IPS-20b (cell line): ENCODE data around the gene ZFYVE19.
"Not testable (repeated sequence)": the region's sequence is repeated elsewhere in the genome, so short reads cannot be mapped to it uniquely, and the experiment has no call there.

Experiments
- H3K27ac ChIP-seq: one replicate; pipeline ENCODE4 v1.5.1; 2013; ENCODE audit warnings: low read length
- H3K27me3 ChIP-seq: 2 replicates; pipeline ENCODE4 v1.6.1; 2013; ENCODE audit warnings: mild to moderate bottlenecking, low read length, inconsistent platforms; ENCODE audit not compliant: insufficient read depth
- H3K36me3 ChIP-seq: 2 replicates; pipeline ENCODE4 v1.6.1; 2013; ENCODE audit warnings: low read depth, mild to moderate bottlenecking, inconsistent platforms, low read length, moderate library complexity; ENCODE audit not compliant: insufficient read depth
- H3K4me1 ChIP-seq: 2 replicates; pipeline ENCODE4 v1.6.1; 2013; ENCODE audit warnings: mild to moderate bottlenecking, control low read depth, inconsistent platforms, low read length, moderate library complexity; ENCODE audit not compliant: insufficient read depth
- H3K4me3 ChIP-seq: 2 replicates; pipeline ENCODE4 v1.5.1; 2013; ENCODE audit warnings: mild to moderate bottlenecking, low read length, inconsistent platforms
- H3K9ac ChIP-seq: 2 replicates; pipeline ENCODE4 v1.6.1; 2013; ENCODE audit warnings: low read depth, mild to moderate bottlenecking, inconsistent platforms, low read length, moderate library complexity
- H3K9me3 ChIP-seq: 2 replicates; pipeline ENCODE4 v1.6.1; 2013; ENCODE audit warnings: mild to moderate bottlenecking, low read depth, low read length, inconsistent platforms; ENCODE audit not compliant: insufficient read depth

The ZFYVE19 gene

GRCh38 chr15:40855706-40856234, 48.9 kb downstream of the ZFYVE19 start:
- Histone ChIP-seq H3K36me3 (peaks cover 65% of the 10 kb centered on the region), H3K27ac (no peak overlapping the region), H3K27me3 (no peaks in the 10 kb centered on the region), H3K4me3 (no peak overlapping the region), H3K9ac (no peak overlapping the region), H3K9me3 (no peaks in the 10 kb centered on the region), H3K4me1 (no peaks in the 10 kb centered on the region)

GRCh38 chr15:40856746-40857145, 49.9 kb downstream of the ZFYVE19 start:
- Histone ChIP-seq H3K4me1 (no peaks in the 10 kb centered on the region), H3K9ac (no peak overlapping the region), H3K4me3 (no peak overlapping the region), H3K27ac (no peak overlapping the region), H3K9me3 (no peaks in the 10 kb centered on the region), H3K36me3 (peaks cover 56% of the 10 kb centered on the region), H3K27me3 (no peaks in the 10 kb centered on the region)

- no peak overlapping the region for H3K4me3 ChIP-seq
- H3K36me3 ChIP-seq, result peaks cover 46% of the 10 kb centered on the region
- no peak overlapping the region for H3K27ac ChIP-seq
- H3K4me1 ChIP-seq, result no peaks in the 10 kb centered on the region
- no peaks in the 10 kb centered on the region for H3K27me3 ChIP-seq
- no peaks in the 10 kb centered on the region for H3K9me3 ChIP-seq
- H3K9ac ChIP-seq, result no peak overlapping the region
Measured at GRCh38 chr15:40857601-40858341, 50.9 kb downstream of the ZFYVE19 start.

- no peaks in the 10 kb centered on the region for H3K9me3 ChIP-seq
- no peak overlapping the region for H3K4me3 ChIP-seq
- H3K27ac ChIP-seq, result no peak overlapping the region
- H3K27me3 ChIP-seq, result no peaks in the 10 kb centered on the region
- H3K36me3 ChIP-seq, result peaks cover 37% of the 10 kb centered on the region
- H3K4me1 ChIP-seq, result no peaks in the 10 kb centered on the region
- H3K9ac ChIP-seq, result no peak overlapping the region
Measured at GRCh38 chr15:40858706-40859105, 51.8 kb downstream of the ZFYVE19 start.

GRCh38 chr15:40859206-40859851, 52.4 kb downstream of the ZFYVE19 start:
- H3K4me3 ChIP-seq, result no peak overlapping the region

GRCh38 chr15:40861147-40861546, 54.3 kb downstream of the ZFYVE19 start:
- not testable (repeated sequence) for H3K9me3 ChIP-seq, H3K27me3 ChIP-seq, H3K9ac ChIP-seq, H3K4me1 ChIP-seq, H3K27ac ChIP-seq, H3K4me3 ChIP-seq
- H3K36me3 ChIP-seq, result peaks cover 13% of the 10 kb centered on the region

More at GRCh38 chr15:40859206-40859851, 52.4 kb downstream of the ZFYVE19 start:
- Histone ChIP-seq H3K9ac (no peak overlapping the region), H3K36me3 (peaks cover 31% of the 10 kb centered on the region), H3K27ac (no peak overlapping the region), H3K27me3 (no peaks in the 10 kb centered on the region), H3K9me3 (no peaks in the 10 kb centered on the region), H3K4me1 (no peaks in the 10 kb centered on the region)

GRCh38 chr15:40863660-40864270, 56.9 kb downstream of the ZFYVE19 start:
- H3K27me3 ChIP-seq, result no peaks in the 10 kb centered on the region
- H3K27ac ChIP-seq, result no peak overlapping the region
- no peaks in the 10 kb centered on the region for H3K4me1 ChIP-seq
- H3K9me3 ChIP-seq, result no peaks in the 10 kb centered on the region
- no peak overlapping the region for H3K4me3 ChIP-seq
- no peaks in the 10 kb centered on the region for H3K36me3 ChIP-seq
- no peak overlapping the region for H3K9ac ChIP-seq
